ENCODE results near the gene PPARA. TPM values are rescaled to one million over a fixed set of nuclear protein-coding genes. Genes with fewer than 3 reads are reported as not detected.

The PPARA gene
- polyA plus RNA-seq, 1 donor from 2014 or later = 0.43 TPM

DNA sequence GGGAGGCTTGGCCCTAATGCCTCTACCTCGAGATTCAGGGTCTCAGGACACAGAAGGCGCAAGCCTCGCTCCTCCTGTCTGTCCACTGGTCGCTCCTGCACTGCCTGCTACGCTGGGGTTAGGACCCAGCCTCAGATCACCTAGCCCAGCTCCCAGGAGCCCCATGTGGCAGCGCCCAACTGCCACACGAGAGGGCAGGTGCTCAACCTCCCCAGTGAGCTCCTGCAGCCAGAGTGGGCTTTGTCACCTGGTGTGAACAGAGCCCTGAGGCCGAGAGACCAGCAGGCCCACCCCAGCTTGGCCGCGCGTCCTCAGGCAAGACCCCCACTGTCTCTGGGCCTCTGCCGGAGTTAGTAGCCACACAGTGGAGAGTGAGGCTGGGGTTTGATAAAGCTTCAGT is 21.7 kb upstream of the PPARA start:
- no peaks in the 10 kb centered on the region for H3K27me3 ChIP-seq (ENCODE audit: insufficient read depth, low read depth, low read length)
- no peak for TF ChIP-seq POLR2AphosphoS5 (IDR thresholded peaks at IDR 0.05)
- TF ChIP-seq RAD21 (conservative IDR thresholded peaks at IDR 0.05) = no peak
- TF ChIP-seq SMC3 (conservative IDR thresholded peaks at IDR 0.05; ENCODE audit: poor library complexity) = no peak
- TF ChIP-seq EP300 (conservative IDR thresholded peaks at IDR 0.05; ENCODE audit: poor library complexity, severe bottlenecking) = no peak
- TF ChIP-seq, protein P1, sequence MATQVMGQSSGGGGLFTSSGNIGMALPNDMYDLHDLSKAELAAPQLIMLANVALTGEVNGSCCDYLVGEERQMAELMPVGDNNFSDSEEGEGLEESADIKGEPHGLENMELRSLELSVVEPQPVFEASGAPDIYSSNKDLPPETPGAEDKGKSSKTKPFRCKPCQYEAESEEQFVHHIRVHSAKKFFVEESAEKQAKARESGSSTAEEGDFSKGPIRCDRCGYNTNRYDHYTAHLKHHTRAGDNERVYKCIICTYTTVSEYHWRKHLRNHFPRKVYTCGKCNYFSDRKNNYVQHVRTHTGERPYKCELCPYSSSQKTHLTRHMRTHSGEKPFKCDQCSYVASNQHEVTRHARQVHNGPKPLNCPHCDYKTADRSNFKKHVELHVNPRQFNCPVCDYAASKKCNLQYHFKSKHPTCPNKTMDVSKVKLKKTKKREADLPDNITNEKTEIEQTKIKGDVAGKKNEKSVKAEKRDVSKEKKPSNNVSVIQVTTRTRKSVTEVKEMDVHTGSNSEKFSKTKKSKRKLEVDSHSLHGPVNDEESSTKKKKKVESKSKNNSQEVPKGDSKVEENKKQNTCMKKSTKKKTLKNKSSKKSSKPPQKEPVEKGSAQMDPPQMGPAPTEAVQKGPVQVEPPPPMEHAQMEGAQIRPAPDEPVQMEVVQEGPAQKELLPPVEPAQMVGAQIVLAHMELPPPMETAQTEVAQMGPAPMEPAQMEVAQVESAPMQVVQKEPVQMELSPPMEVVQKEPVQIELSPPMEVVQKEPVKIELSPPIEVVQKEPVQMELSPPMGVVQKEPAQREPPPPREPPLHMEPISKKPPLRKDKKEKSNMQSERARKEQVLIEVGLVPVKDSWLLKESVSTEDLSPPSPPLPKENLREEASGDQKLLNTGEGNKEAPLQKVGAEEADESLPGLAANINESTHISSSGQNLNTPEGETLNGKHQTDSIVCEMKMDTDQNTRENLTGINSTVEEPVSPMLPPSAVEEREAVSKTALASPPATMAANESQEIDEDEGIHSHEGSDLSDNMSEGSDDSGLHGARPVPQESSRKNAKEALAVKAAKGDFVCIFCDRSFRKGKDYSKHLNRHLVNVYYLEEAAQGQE (IDR thresholded peaks at IDR 0.05; ENCODE audit: borderline replicate concordance) = no peak
- TF ChIP-seq MXI1 (conservative IDR thresholded peaks at IDR 0.05; ENCODE audit: poor library complexity, severe bottlenecking) = no peak
- TF ChIP-seq TAF1 (IDR thresholded peaks at IDR 0.05; ENCODE audit: low read depth) = no peak
- no peak for TF ChIP-seq EZH2 (IDR thresholded peaks at IDR 0.05; ENCODE audit: borderline replicate concordance, insufficient read depth, low read length, poor library complexity, severe bottlenecking)
- TF ChIP-seq, protein P2, sequence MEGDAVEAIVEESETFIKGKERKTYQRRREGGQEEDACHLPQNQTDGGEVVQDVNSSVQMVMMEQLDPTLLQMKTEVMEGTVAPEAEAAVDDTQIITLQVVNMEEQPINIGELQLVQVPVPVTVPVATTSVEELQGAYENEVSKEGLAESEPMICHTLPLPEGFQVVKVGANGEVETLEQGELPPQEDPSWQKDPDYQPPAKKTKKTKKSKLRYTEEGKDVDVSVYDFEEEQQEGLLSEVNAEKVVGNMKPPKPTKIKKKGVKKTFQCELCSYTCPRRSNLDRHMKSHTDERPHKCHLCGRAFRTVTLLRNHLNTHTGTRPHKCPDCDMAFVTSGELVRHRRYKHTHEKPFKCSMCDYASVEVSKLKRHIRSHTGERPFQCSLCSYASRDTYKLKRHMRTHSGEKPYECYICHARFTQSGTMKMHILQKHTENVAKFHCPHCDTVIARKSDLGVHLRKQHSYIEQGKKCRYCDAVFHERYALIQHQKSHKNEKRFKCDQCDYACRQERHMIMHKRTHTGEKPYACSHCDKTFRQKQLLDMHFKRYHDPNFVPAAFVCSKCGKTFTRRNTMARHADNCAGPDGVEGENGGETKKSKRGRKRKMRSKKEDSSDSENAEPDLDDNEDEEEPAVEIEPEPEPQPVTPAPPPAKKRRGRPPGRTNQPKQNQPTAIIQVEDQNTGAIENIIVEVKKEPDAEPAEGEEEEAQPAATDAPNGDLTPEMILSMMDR (IDR thresholded peaks at IDR 0.05; ENCODE audit: poor library complexity, severe bottlenecking) = no peak
- no peak overlapping the region for H2AFZ ChIP-seq (ENCODE audit: low read depth, low read length)
- H3K9me3 ChIP-seq (ENCODE audit: low read length) = no peaks in the 10 kb centered on the region
- H3K9me2 ChIP-seq (ENCODE audit: insufficient read depth, low read length) = no peaks in the 10 kb centered on the region
- no peaks in the 10 kb centered on the region for H3K79me2 ChIP-seq (replicated peaks; ENCODE audit: insufficient read depth, low read length)
- no peak overlapping the region for H3K27ac ChIP-seq (ENCODE audit: low read length)
- H3F3A ChIP-seq (ENCODE audit: insufficient read depth, low read length, poor library complexity, severe bottlenecking) = no peaks in the 10 kb centered on the region
- no peaks in the 10 kb centered on the region for H4K20me1 ChIP-seq (ENCODE audit: insufficient read depth)
- H3K4me2 ChIP-seq (ENCODE audit: low read length) = no peak overlapping the region
- no peaks in the 10 kb centered on the region for H3K36me3 ChIP-seq (ENCODE audit: insufficient read depth, low read length)
- no peak overlapping the region for H3K9ac ChIP-seq (ENCODE audit: low read length)
- no peak overlapping the region for H3K4me3 ChIP-seq (ENCODE audit: low read length)

DNA sequence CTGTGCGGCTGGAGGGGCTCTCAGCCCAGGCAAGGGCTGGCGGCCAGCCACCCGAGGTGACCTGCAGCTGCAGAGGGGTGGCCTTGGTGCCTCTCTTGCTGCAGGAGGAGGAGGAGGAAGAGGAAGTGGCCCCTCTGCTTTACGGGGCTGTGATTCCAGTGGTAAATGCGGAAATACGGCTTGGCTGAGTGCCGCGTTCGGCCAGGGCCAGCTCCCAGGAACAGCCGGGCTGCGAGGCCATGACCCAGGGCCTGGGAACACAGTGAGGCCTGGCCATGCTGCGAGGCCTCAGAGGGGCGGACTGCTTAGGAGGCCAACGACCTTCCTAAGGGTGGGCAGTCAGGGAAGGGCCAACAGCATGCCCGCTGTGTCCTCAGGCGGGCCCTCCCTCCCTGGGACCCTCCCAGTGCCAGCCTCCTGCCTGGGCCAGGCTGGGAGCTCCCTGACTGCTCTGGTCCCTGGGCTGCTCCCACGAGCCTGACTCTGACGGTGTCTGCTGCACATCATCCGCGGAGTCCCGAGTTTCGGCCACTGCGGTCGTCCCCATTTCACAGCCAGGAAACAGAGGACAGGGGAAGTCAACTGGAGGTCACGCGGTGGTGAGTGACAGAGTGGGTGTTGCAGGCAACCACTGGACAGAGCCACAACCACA is 20.8 kb upstream of the PPARA start:
- Histone ChIP-seq H4K20me1 (ENCODE audit: insufficient read depth) (no peaks in the 10 kb centered on the region), H3K9me3 (ENCODE audit: low read length) (no peaks in the 10 kb centered on the region)

More for the DNA sequence above, 20.8 kb upstream of the PPARA start:
- no peak overlapping the region for H3K4me2 ChIP-seq (ENCODE audit: low read length)
- no peak overlapping the region for H2AFZ ChIP-seq (ENCODE audit: low read depth, low read length)
- H3K79me2 ChIP-seq (replicated peaks; ENCODE audit: insufficient read depth, low read length) = no peaks in the 10 kb centered on the region
- H3K4me3 ChIP-seq (ENCODE audit: low read length) = no peak overlapping the region
- TF ChIP-seq, protein P2 (IDR thresholded peaks at IDR 0.05; ENCODE audit: poor library complexity, severe bottlenecking) = no peak
- TF ChIP-seq MXI1 (conservative IDR thresholded peaks at IDR 0.05; ENCODE audit: poor library complexity, severe bottlenecking) = no peak
- TF ChIP-seq SMC3 (conservative IDR thresholded peaks at IDR 0.05; ENCODE audit: poor library complexity) = no peak
- no peak for TF ChIP-seq RAD21 (conservative IDR thresholded peaks at IDR 0.05)
- TF ChIP-seq, protein P1 (IDR thresholded peaks at IDR 0.05; ENCODE audit: borderline replicate concordance) = no peak
- no peak for TF ChIP-seq TAF1 (IDR thresholded peaks at IDR 0.05; ENCODE audit: low read depth)
- no peak for TF ChIP-seq EP300 (conservative IDR thresholded peaks at IDR 0.05; ENCODE audit: poor library complexity, severe bottlenecking)
- TF ChIP-seq EZH2 (IDR thresholded peaks at IDR 0.05; ENCODE audit: borderline replicate concordance, insufficient read depth, low read length, poor library complexity, severe bottlenecking) = no peak
- TF ChIP-seq POLR2AphosphoS5 (IDR thresholded peaks at IDR 0.05) = no peak
- no peaks in the 10 kb centered on the region for H3F3A ChIP-seq (ENCODE audit: insufficient read depth, low read length, poor library complexity, severe bottlenecking)
- no peaks in the 10 kb centered on the region for H3K9me2 ChIP-seq (ENCODE audit: insufficient read depth, low read length)
- H3K9ac ChIP-seq (ENCODE audit: low read length) = no peak overlapping the region
- no peaks in the 10 kb centered on the region for H3K27me3 ChIP-seq (ENCODE audit: insufficient read depth, low read depth, low read length)
- H3K36me3 ChIP-seq (ENCODE audit: insufficient read depth, low read length) = no peaks in the 10 kb centered on the region
- no peak overlapping the region for H3K27ac ChIP-seq (ENCODE audit: low read length)
